Measurements from ENCODE around the gene LY6G6C. TPM values are rescaled to one million over a fixed set of nuclear protein-coding genes. Genes with fewer than 3 reads are reported as not detected.
A peak's percentile ranks its signal among the peaks of the same experiment; 100 is the strongest.

The LY6G6C gene
- total RNA-seq, 1 donor from 2014 or later: 0.28 TPM

GRCh38 chr6:31706599-31706998 lies 14.9 kb downstream of the LY6G6C start, which contains the start of gene LY6G6F:
Gene LY6G6F, plus strand, starts transcription at chr6:31706866. Its CDS starts 41 bp downstream, at chr6:31706907.
- H3K9me3 Mint-ChIP-seq (ENCODE audit: unreplicated experiment): no peaks in the 10 kb centered on the region
- H3K27me3 Mint-ChIP-seq (ENCODE audit: unreplicated experiment): peaks cover 6% of the 10 kb centered on the region
- no peak within 1 kb of the TSS for H3K27ac Mint-ChIP-seq (ENCODE audit: unreplicated experiment)
- peaks cover 12% of the 10 kb centered on the region for H3K4me1 Mint-ChIP-seq (ENCODE audit: unreplicated experiment)
- H3K36me3 Mint-ChIP-seq (ENCODE audit: low read depth, unreplicated experiment): no peaks in the 10 kb centered on the region
- TF ChIP-seq CTCF (IDR thresholded peaks at IDR 0.05; ENCODE audit: unreplicated experiment): no peak
- no peak for DNase-seq (ENCODE audit: low spot score)
- H3K4me3 Mint-ChIP-seq (ENCODE audit: unreplicated experiment): no peak within 1 kb of the TSS

- H3K27me3 Mint-ChIP-seq (ENCODE audit: unreplicated experiment): peaks cover 6% of the 10 kb centered on the region
- TF ChIP-seq CTCF (IDR thresholded peaks at IDR 0.05; ENCODE audit: unreplicated experiment): no peak
- H3K36me3 Mint-ChIP-seq (ENCODE audit: low read depth, unreplicated experiment): no peaks in the 10 kb centered on the region
- H3K27ac Mint-ChIP-seq (ENCODE audit: unreplicated experiment): no peak overlapping the region
- no peak overlapping the region for H3K4me3 Mint-ChIP-seq (ENCODE audit: unreplicated experiment)
- no peaks in the 10 kb centered on the region for H3K9me3 Mint-ChIP-seq (ENCODE audit: unreplicated experiment)
- peaks cover 18% of the 10 kb centered on the region for H3K4me1 Mint-ChIP-seq (ENCODE audit: unreplicated experiment)
- DNase-seq (ENCODE audit: low spot score): no peak
Observed at GRCh38 chr6:31705931-31706330, 15.6 kb downstream of the LY6G6C start.

GRCh38 chr6:31702819-31703716 lies 18.5 kb downstream of the LY6G6C start, which contains the start of gene ABHD16A:
Gene ABHD16A, minus strand, starts transcription at chr6:31703324. Its CDS starts 43 bp downstream, at chr6:31703281.
- Mint-ChIP-seq H3K4me3 (ENCODE audit: unreplicated experiment) (peak within 1 kb of the TSS; percentile 99), H3K4me1 (ENCODE audit: unreplicated experiment) (peaks cover 20% of the 10 kb centered on the region), H3K9me3 (ENCODE audit: unreplicated experiment) (no peaks in the 10 kb centered on the region), H3K36me3 (ENCODE audit: low read depth, unreplicated experiment) (no peaks in the 10 kb centered on the region), H3K27me3 (ENCODE audit: unreplicated experiment) (peaks cover 6% of the 10 kb centered on the region), H3K27ac (ENCODE audit: unreplicated experiment) (peak within 1 kb of the TSS; percentile 98)
- no peak for TF ChIP-seq CTCF (IDR thresholded peaks at IDR 0.05; ENCODE audit: unreplicated experiment)
- DNase-seq (ENCODE audit: low spot score): peak; percentile 93

GRCh38 chr6:31702405-31702818 lies 19.1 kb downstream of the LY6G6C start:
- H3K36me3 Mint-ChIP-seq (ENCODE audit: low read depth, unreplicated experiment): no peaks in the 10 kb centered on the region
- peak; percentile 25 for DNase-seq (ENCODE audit: low spot score)
- no peak for TF ChIP-seq CTCF (IDR thresholded peaks at IDR 0.05; ENCODE audit: unreplicated experiment)

More at GRCh38 chr6:31702405-31702818, 19.1 kb downstream of the LY6G6C start:
- H3K27ac Mint-ChIP-seq (ENCODE audit: unreplicated experiment): peak overlapping the region; percentile 98
- no peaks in the 10 kb centered on the region for H3K9me3 Mint-ChIP-seq (ENCODE audit: unreplicated experiment)
- peak overlapping the region; percentile 99 for H3K4me3 Mint-ChIP-seq (ENCODE audit: unreplicated experiment)
- peaks cover 6% of the 10 kb centered on the region for H3K27me3 Mint-ChIP-seq (ENCODE audit: unreplicated experiment)
- H3K4me1 Mint-ChIP-seq (ENCODE audit: unreplicated experiment): peaks cover 26% of the 10 kb centered on the region
